HEK293T (cell line): ENCODE results near the gene HOXB3.

ENCODE experiments used
- ARNT ChIP-seq: fragments of 450-650 bp; IDR thresholded peaks from 2 replicates; pipeline ENCODE4 v1.6.1; 2017; ENCODE audit warnings: mild to moderate bottlenecking
- BHLHE40 ChIP-seq: fragments of 450-650 bp; IDR thresholded peaks from 2 replicates; pipeline ENCODE4 v1.6.1; 2016; ENCODE audit warnings: mild to moderate bottlenecking, moderate library complexity, borderline replicate concordance
- CTBP1 ChIP-seq: fragments of 450-650 bp; IDR thresholded peaks from 2 replicates; pipeline ENCODE4 v1.6.1; 2016; ENCODE audit warnings: borderline replicate concordance
- ELF4 ChIP-seq: fragments of 450-650 bp; IDR thresholded peaks from 2 replicates; pipeline ENCODE4 v1.6.1; 2017; ENCODE audit warnings: antibody characterized with exemption
- FOXA1 ChIP-seq: fragments of 450-650 bp; IDR thresholded peaks from 2 replicates; pipeline ENCODE4 v1.6.1; 2016; ENCODE audit warnings: mild to moderate bottlenecking
- FOXK2 ChIP-seq: fragments of 450-650 bp; IDR thresholded peaks from 2 replicates; pipeline ENCODE4 v1.6.1; 2016; ENCODE audit warnings: mild to moderate bottlenecking
- FOXM1 ChIP-seq: fragments of 450-650 bp; IDR thresholded peaks from 2 replicates; pipeline ENCODE4 v1.6.1; 2017; ENCODE audit warnings: mild to moderate bottlenecking, borderline replicate concordance
- L3MBTL2 ChIP-seq: fragments of 450-650 bp; conservative IDR thresholded peaks from 2 replicates; pipeline ENCODE4 v1.6.1; 2016; ENCODE audit warnings: mild to moderate bottlenecking
- NFRKB ChIP-seq: fragments of 450-650 bp; IDR thresholded peaks from 2 replicates; pipeline ENCODE4 v1.6.1; 2016; ENCODE audit warnings: mild to moderate bottlenecking, moderate library complexity
- PKNOX1 ChIP-seq: fragments of 450-650 bp; IDR thresholded peaks from 2 replicates; pipeline ENCODE4 v1.6.1; 2016
- ZNF384 ChIP-seq: fragments of 450-650 bp; IDR thresholded peaks from 2 replicates; pipeline ENCODE4 v1.6.1; 2016

GRCh38 chr17:48550502-48551213 lies 39.4 kb downstream of the HOXB3 start:
- TF ChIP-seq FOXA1 (no peak), ELF4 (no peak), ARNT (no peak), CTBP1 (no peak), ZNF384 (no peak), FOXM1 (no peak), NFRKB (no peak), BHLHE40 (no peak), PKNOX1 (no peak), L3MBTL2 (no peak), FOXK2 (no peak)
